Suprapubic skin (tissue), 3 donors: Measurements from ENCODE around the gene ARSG.

Experiments used
- POLR2A ChIP-seq, 2 donors: fragments of 450-650 bp; IDR thresholded peaks; one replicate each; pipeline ENCODE4 v1.6.1; 2017; ENCODE audit warnings: antibody characterized with exemption in 2 of 2, mild to moderate bottlenecking in 2 of 2, moderate library complexity in 2 of 2
- TF ChIP-seq, protein P1 (sequence below), 2 donors: fragments of 200-600 bp in 1 of 2; fragments of 450-650 bp in 1 of 2; sonication (generic) in 1 of 2; IDR thresholded peaks; one replicate each; pipeline ENCODE4 v1.5.1; 2016 to 2019; ENCODE audit warnings: antibody characterized with exemption in 2 of 2, mild to moderate bottlenecking in 1 of 2, moderate library complexity in 1 of 2

DNA sequence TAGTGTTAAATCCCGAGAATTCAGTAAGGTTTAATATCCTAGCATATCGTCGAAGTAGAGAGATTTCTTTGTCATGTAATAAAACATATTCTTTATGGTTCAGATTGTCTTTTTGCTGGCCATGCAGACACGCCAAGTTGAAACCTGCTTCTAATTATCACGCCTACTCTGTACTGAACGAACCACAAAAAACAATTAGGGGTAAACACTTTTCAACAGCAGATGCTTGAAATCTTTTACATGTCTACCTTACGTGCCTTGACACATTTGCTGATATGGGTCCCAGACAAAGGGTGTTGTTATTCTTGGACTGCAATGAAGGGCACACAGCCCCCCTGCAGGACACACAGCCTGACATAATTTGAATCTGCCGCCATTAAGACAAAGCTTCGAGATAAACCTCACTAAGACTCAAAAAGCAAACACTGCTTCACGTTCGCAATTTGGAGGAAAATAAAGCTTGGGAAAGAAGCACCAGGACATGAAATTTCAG, 152.7 kb downstream of the ARSG start:
- no peak for TF ChIP-seq POLR2A (IDR thresholded peaks at IDR 0.05)
- TF ChIP-seq, protein P1, sequence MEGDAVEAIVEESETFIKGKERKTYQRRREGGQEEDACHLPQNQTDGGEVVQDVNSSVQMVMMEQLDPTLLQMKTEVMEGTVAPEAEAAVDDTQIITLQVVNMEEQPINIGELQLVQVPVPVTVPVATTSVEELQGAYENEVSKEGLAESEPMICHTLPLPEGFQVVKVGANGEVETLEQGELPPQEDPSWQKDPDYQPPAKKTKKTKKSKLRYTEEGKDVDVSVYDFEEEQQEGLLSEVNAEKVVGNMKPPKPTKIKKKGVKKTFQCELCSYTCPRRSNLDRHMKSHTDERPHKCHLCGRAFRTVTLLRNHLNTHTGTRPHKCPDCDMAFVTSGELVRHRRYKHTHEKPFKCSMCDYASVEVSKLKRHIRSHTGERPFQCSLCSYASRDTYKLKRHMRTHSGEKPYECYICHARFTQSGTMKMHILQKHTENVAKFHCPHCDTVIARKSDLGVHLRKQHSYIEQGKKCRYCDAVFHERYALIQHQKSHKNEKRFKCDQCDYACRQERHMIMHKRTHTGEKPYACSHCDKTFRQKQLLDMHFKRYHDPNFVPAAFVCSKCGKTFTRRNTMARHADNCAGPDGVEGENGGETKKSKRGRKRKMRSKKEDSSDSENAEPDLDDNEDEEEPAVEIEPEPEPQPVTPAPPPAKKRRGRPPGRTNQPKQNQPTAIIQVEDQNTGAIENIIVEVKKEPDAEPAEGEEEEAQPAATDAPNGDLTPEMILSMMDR (IDR thresholded peaks at IDR 0.05), result no peak
